MCF 10A (cell line): Measurements from ENCODE around the gene CMTM4. TPM values are rescaled to one million over a fixed set of nuclear protein-coding genes. Genes with fewer than 3 reads are reported as not detected.
"Not testable (repeated sequence)": the region's sequence is repeated elsewhere in the genome, so short reads cannot be mapped to it uniquely, and the experiment has no call there.

Experiments
- BruUV-seq: library from RNA; stranded (reverse); fragments of 400-500 nt; replicated peaks from 2 replicates; lab custom pipeline; 2021; lab: Mats Ljungman, UMichigan
- CTCF ChIA-PET: fragments of 300-600 bp; sonication (Branson Sonifier 250); formaldehyde crosslinking; extraction: SDS; loops from one replicate; lab custom pipeline; 2021; ENCODE audit warnings: antibody characterized with exemption, inconsistent platforms; lab: Yijun Ruan, JAX
- POLR2A ChIA-PET: fragments of 300-600, 350-650 bp; sonication (Branson Sonifier 250); formaldehyde crosslinking; extraction: SDS; loops from one replicate; lab custom pipeline; 2020; ENCODE audit warnings: antibody characterized with exemption, inconsistent platforms; lab: Yijun Ruan, JAX
- DNase-seq: peaks from one replicate; pipeline ENCODE4 v3.0.0-alpha.2; 2018; ENCODE audit not compliant: unreplicated experiment
- H3K27ac Mint-ChIP-seq: one replicate; pipeline ENCODE4 v1.8.0; 2022; ENCODE audit warnings: mild to moderate bottlenecking, low read depth, mixed read lengths; ENCODE audit not compliant: unreplicated experiment
- H3K27me3 Mint-ChIP-seq: one replicate; pipeline ENCODE4 v1.8.0; 2022; ENCODE audit warnings: mixed read lengths; ENCODE audit not compliant: insufficient read depth, unreplicated experiment
- H3K36me3 Mint-ChIP-seq: one replicate; pipeline ENCODE4 v1.8.0; 2022; ENCODE audit warnings: mild to moderate bottlenecking, moderate library complexity, mixed read lengths; ENCODE audit not compliant: insufficient read depth, unreplicated experiment
- H3K4me1 Mint-ChIP-seq: one replicate; pipeline ENCODE4 v1.8.0; 2022; ENCODE audit warnings: mixed read lengths; ENCODE audit not compliant: insufficient read depth, unreplicated experiment
- H3K4me3 Mint-ChIP-seq: one replicate; pipeline ENCODE4 v1.8.0; 2022; ENCODE audit warnings: mild to moderate bottlenecking, moderate library complexity, mixed read lengths; ENCODE audit not compliant: unreplicated experiment
- H3K9me3 Mint-ChIP-seq: one replicate; pipeline ENCODE4 v1.8.0; 2022; ENCODE audit warnings: mixed read lengths; ENCODE audit not compliant: unreplicated experiment
- CTCF ChIP-seq: fragments of 200-600 bp; IDR thresholded peaks from one replicate; pipeline ENCODE4 v1.8.0; 2022; ENCODE audit warnings: antibody characterized with exemption, mild to moderate bottlenecking; ENCODE audit not compliant: unreplicated experiment
- intact Hi-C: fragments of 100-400 bp; cut with micrococcal nuclease; formaldehyde crosslinking; loops from 2 replicates; pipeline ENCODE4 v1.14.1; 2022
- total RNA-seq: library from RNA; stranded (reverse); gene quantifications from 2 replicates; pipeline ENCODE4 v1.2.3, GENCODE V29; 2022

Gene CMTM4
- total RNA-seq, 1 experiment from 2014 or later: 27.2 TPM

GRCh38 chr16:66616169-66616568 lies 80.4 kb downstream of the CMTM4 start:
- no peak for DNase-seq
- Mint-ChIP-seq H3K4me3 (no peak overlapping the region), H3K36me3 (peaks cover 26% of the 10 kb centered on the region), H3K27me3 (no peaks in the 10 kb centered on the region), H3K9me3 (no peaks in the 10 kb centered on the region), H3K27ac (no peak overlapping the region), H3K4me1 (peaks cover 32% of the 10 kb centered on the region)
- CTCF ChIA-PET: interaction anchor here (3.1 kb wide), 1 partner anchor 8 kb away, joined by 24 read pairs; no protein-coding TSS in a partner anchor
- BruUV-seq: no TSS peak
- intact Hi-C loops: no loop called here
- POLR2A ChIA-PET: interaction anchor here (3.4 kb wide), 1 partner anchor 46 kb away, joined by 29 read pairs; no protein-coding TSS in a partner anchor
- no peak for TF ChIP-seq CTCF

GRCh38 chr16:66614161-66614802 lies 82.3 kb downstream of the CMTM4 start:
- ChIA-PET CTCF (interaction anchor here (1.0 to 2.1 kb wide), 4 partner anchors 35 to 138 kb away, joined by 3 to 7 read pairs (median 4); partner anchors contain the start of gene DYNC1LI2), POLR2A (no interaction called here)
- Mint-ChIP-seq H3K27me3 (no peaks in the 10 kb centered on the region), H3K9me3 (no peaks in the 10 kb centered on the region), H3K27ac (no peak overlapping the region), H3K36me3 (peaks cover 28% of the 10 kb centered on the region), H3K4me3 (no peak overlapping the region), H3K4me1 (peaks cover 27% of the 10 kb centered on the region)
- BruUV-seq: no TSS peak
- TF ChIP-seq CTCF: no peak
- DNase-seq: no peak
- intact Hi-C loops: no loop called here

- H3K27ac Mint-ChIP-seq: no peak overlapping the region
- no TSS peak for BruUV-seq
- no peak for DNase-seq
- no peaks in the 10 kb centered on the region for H3K27me3 Mint-ChIP-seq
- TF ChIP-seq CTCF: no peak
- no peaks in the 10 kb centered on the region for H3K9me3 Mint-ChIP-seq
- H3K36me3 Mint-ChIP-seq: peaks cover 29% of the 10 kb centered on the region
- CTCF ChIA-PET: interaction anchor here (0.7 to 2.2 kb wide), 5 partner anchors 39 to 255 kb away, joined by 3 to 7 read pairs (median 5); no protein-coding TSS in a partner anchor
- H3K4me1 Mint-ChIP-seq: peaks cover 8% of the 10 kb centered on the region
- POLR2A ChIA-PET: interaction anchor here (0.6 to 1.3 kb wide), 2 partner anchors 41 to 71 kb away, joined by 3 to 4 read pairs; no protein-coding TSS in a partner anchor
- intact Hi-C loops: no loop called here
- H3K4me3 Mint-ChIP-seq: no peak overlapping the region
Observed at GRCh38 chr16:66612422-66612821, 84.1 kb downstream of the CMTM4 start.

- H3K36me3 Mint-ChIP-seq: peaks cover 29% of the 10 kb centered on the region
Observed at GRCh38 chr16:66611911-66612310, 84.6 kb downstream of the CMTM4 start.

More at GRCh38 chr16:66611911-66612310, 84.6 kb downstream of the CMTM4 start:
- H3K27ac Mint-ChIP-seq, H3K4me1 Mint-ChIP-seq, H3K9me3 Mint-ChIP-seq, DNase-seq, intact Hi-C loops, H3K4me3 Mint-ChIP-seq, H3K27me3 Mint-ChIP-seq, BruUV-seq: not testable (repeated sequence)
- ChIA-PET CTCF (interaction anchor here (0.7 to 5.5 kb wide), 11 partner anchors 28 to 257 kb away, joined by 3 to 56 read pairs (median 4); no protein-coding TSS in a partner anchor), POLR2A (interaction anchor here (0.6 kb wide), 1 partner anchor 72 kb away, joined by 3 read pairs; no protein-coding TSS in a partner anchor)
